A172 (cell line): ENCODE data around the gene UCK1. TPM values are rescaled to one million over a fixed set of nuclear protein-coding genes. Genes with fewer than 3 reads are reported as not detected.

Source experiments
- DNase-seq: peaks from one replicate; pipeline ENCODE4 v3.0.0-alpha.2; 2015; ENCODE audit warnings: low spot score
- total RNA-seq: library from RNA; depleted of rRNA; stranded (reverse); fragments of >200 nt; shearing (Covaris generic); gene quantifications from 2 replicates; pipeline ENCODE4 v1.2.3, GENCODE V29; 2014

Gene UCK1
- total RNA-seq, 1 experiment from 2014 or later: 11.2 TPM

DNA sequence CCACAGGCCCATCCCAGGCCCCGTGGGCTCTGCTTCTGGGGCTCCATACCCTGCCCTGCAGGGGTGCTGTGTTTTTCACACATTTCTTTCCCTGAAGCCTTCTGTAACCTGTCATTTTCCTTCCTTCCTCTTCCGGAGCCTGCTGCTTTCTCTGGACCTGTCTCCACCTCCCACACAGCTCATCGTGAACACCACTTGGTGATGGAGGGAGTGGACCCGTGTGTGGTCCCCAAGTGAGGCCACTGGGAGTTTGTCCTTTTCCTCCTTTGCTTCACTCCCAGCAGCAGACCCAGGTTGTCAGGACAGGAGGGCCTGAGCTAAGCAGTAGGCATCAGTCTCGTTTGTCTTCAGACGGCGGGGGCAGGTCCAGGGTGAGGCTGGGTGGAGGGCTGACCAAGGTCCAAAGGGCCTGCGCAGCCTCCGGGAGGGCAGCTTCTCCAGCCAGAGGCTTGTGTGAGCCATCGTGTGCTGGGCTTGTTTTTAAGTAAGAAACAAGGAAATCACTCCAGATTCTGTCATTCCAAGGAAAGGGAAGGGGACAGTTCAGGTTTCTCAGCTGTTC is 34.1 kb downstream of the UCK1 start:
- no peak for DNase-seq

- no peak for DNase-seq
Measured at GRCh38 chr9:131495785-131496184, 35.3 kb downstream of the UCK1 start.

DNA sequence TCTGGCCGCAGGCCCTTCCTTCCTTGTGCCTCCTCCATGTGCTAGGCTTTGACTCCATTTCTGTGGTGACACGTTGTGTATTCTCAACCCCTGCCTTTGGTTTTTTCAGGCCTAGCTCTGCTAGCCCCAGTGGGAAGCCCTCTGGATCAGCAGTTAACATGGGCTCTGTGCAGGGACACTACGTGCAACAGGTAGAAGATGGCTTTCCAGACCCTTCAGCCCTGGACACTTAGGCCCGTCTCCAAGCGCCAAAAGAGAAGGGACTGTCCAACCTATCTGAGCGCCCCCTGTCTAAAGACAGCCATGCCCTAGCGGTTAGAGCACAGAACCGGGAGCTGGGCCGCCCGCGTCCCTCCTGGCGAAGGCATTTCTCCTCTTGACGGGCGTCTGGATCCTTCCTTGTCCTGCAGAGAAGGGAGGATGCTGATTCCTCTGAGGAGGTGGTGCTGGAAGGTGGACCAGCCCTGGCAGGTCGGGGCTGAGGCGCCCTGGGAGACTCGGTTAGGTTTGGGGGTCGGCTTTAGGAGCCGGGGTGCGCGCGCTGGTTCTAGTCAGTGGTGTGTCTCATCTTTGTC is 36.7 kb downstream of the UCK1 start:
- DNase-seq: no peak

DNA sequence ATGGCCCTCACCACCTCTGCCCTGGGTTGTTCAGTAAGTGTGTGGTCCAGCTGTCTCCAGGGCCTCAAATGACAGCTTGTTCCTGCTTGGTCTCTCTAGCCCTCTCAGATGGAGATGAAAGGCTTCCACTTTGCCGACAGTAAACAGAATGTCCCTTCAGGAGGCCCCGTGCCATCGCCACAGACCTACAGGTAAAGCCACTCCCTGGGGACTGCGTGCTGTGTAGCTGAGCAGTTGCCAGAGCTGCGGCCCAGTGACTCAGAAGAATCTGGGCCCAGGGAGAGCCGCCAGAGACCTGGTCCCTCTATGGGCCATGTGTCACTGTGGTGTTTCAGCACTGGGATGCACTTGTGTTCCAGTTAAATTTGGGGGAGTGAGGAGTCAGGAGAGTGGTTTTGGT is 39.0 kb downstream of the UCK1 start:
- no peak for DNase-seq

GRCh38 chr9:131491001-131491710 is 39.9 kb downstream of the UCK1 start:
- DNase-seq: no peak

DNA sequence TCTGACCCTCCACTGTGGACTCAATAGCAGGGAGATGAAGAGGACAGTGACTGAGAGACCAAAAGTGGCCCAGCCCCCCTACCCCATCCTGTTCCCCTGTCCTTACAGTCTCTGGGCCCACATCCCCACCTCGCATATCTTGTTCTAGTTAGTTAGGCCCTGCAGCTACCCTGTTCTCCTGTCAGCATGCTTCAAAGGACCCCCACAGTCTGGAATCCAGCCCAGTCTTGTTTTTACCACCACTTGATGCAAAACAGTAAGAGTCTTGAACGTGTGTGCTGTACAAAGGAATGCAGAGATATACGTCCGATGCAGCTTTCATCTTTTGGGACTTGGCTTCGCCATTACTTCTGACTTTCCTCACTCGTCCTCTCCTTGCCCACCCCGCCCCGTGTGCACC is 40.5 kb downstream of the UCK1 start:
- DNase-seq: no peak

- no peak for DNase-seq
Measured at GRCh38 chr9:131487621-131488031, 43.4 kb downstream of the UCK1 start.

DNA sequence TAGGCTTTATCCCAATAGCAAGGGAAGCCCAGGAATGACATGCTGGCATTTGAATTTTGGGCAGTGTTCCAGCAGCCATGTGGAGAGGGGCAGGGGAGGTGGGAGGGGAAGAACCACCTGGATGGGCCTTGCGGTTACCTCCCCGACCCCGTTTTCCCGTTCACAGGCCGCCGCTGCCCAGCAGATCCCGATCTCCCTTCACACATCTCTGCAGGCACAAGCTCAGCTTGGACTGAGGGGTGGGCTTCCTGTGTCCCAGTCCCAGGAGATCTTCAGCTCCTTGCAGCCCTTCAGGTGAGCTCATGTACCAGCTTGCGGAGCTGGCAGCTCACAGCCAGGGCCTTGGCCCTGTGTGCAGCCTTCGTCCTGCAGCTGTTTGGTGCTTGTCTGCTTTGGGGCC is 44.1 kb downstream of the UCK1 start:
- DNase-seq: no peak

- DNase-seq: no peak
Measured at GRCh38 chr9:131485728-131486422, 45.2 kb downstream of the UCK1 start.

- DNase-seq: no peak
Measured at GRCh38 chr9:131485206-131485605, 45.9 kb downstream of the UCK1 start.

GRCh38 chr9:131484560-131485185 is 46.4 kb downstream of the UCK1 start:
- no peak for DNase-seq

DNA sequence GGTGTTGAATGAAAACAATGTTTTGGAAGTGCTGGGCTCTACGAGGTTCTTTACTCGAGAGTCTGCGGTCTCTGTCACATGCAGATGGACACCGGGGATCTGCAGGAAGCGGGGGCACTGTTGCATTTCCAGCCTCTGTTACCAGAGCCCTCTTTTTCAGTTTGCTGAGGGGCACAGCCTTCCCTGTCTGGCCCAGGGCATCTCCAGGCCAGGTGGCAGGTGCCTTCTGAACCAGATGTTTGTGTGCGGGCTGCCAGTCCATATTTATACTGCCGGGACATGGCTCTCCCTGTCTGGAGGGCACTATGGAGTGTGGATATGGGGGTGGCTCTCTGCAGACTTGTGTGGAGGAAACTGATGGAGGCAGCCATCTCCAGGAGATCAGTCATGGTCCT is 47.0 kb downstream of the UCK1 start:
- no peak for DNase-seq

DNA sequence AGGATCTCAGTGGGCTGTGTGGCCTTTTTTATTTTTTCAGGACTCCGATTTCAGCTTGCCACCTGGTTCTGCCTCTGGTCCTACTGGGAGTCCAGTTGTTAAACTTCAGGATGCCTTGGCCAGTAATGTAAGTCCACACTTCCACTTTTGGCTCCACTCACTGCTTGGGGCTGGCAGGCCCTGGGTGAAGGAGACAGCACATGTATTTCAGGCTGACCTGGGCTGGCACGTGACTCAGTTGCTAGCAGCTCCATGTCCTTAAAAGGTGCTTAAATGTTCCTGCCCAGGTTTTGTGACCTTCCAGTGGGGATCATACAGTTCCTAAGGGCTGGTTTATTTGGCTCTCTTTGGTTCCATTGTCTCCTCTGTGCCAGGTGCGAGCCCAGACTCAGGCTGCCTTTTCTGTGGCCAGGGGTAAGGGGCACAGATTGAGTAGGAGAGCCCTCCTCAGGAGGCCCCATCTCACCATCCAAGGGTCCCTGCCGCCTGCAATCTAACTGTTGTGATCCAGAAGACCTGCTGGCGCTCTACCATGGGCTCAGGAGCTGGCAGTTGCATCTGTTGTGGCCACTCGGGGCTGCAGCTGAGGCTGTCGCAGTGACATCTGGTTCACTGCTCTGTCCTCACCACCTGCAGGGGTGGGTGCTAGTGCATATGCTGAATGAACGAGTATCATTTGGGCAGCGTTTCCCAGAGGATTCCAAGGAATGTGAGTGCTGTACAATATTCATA is 47.6 kb downstream of the UCK1 start:
- DNase-seq: no peak

GRCh38 chr9:131482343-131483006 is 48.6 kb downstream of the UCK1 start:
- DNase-seq: no peak

GRCh38 chr9:131481441-131482342 is 49.4 kb downstream of the UCK1 start:
- no peak for DNase-seq

DNA sequence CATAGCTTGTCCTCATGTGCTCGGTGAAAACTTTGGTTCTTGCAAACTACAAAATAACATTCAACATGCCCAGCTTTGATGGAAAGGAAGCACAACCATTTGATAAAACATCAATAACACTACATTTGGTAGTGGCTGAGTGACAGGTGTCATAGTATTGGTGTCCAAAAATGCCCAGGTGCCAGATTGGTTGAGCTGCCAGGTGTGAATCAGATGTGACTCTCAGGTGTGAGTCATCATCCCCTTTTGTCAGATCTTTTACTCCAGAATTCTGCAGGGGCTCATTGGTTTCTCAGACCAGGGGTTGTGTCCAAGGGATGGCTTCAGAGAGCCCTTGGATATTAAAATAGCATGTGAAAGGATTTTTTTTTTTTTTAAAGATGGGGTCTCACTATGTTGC is 50.8 kb downstream of the UCK1 start:
- no peak for DNase-seq

- no peak for DNase-seq
Measured at GRCh38 chr9:131478911-131479310, 52.2 kb downstream of the UCK1 start.

DNA sequence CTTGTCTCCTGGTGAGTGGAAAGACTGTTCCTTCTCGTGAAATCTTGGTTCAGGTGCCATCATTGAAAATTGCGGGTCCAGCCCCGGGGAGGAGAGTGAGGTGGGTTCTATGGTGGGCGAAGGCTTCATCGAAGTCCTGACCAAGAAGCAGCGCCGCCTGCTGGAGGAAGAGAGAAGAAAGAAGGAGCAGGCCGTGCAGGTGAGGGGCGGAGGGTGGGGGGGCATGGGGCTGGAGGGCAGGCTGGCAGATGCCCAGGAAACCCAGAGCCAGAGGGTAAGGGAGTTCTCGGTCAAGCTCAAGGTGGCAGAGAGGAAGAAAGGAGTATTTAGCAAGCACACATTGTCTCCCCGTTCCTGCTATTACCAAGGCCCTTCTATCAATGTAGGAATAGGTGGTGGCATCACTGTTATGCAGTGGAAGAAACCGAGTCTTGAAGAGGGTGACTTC is 52.6 kb downstream of the UCK1 start:
- no peak for DNase-seq

- no peak for DNase-seq
Measured at GRCh38 chr9:131477816-131478419, 53.1 kb downstream of the UCK1 start.

DNA sequence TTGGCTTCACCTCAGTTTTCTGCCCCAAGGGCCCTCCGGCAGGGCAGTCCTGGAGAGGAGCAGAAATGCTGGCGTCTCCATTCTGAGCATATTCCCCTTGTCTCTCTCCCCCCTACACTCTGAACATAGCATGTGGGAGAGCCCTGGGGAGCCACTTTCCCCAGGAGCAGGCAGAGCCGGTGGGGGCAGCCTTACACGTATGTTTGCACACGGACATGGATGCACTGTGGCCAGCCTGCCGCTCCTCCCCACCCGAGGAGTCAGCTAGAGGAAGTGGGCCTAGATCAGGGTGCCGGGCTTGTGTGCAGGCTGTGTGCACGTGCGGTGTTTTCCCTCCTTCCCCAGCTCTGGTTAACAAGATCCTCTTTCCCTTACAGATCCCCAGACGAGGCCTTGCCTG is 53.7 kb downstream of the UCK1 start:
- DNase-seq: no peak
